ENCODE data around the gene PILRB.
"Not testable (repeated sequence)": the region's sequence is repeated elsewhere in the genome, so short reads cannot be mapped to it uniquely, and the experiment has no call there.

The PILRB gene

DNA sequence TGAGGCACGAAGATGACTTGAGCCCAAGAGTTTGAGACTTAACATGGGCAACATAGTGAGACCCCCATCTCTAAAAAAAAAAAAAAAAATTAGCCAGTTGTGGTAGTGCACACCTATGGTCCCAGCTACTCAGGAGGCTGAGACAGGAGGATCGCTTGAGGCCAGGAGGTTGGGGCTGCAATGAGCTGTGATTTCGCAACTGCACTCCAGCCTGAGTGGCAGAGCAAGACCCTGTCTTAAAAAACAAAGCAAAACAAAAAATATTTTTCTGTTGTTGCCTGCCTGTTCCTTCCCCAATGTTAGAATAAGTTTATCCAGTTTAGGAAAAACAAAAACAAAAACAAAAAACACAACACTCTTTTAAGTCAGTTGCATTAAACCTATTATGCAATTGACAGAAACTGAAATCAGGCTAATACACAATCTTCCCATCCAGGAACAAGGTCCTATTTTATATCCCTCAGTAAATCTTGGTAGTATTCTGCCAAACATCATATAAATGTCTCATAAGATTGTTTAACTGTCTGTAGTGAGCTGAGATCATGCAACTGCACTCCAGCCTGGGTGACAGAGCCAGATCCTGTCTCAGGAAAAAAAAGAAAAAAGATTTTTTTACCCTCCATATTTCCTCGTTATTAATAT lies 20.3 kb downstream of the PILRB start:
- no peak for DNase-seq
- TF ChIP-seq POLR2A (IDR thresholded peaks at IDR 0.05; ENCODE audit: low read length): no peak
- no peak for TF ChIP-seq GATA1 (IDR thresholded peaks at IDR 0.05; ENCODE audit: low read depth, low read length)

DNA sequence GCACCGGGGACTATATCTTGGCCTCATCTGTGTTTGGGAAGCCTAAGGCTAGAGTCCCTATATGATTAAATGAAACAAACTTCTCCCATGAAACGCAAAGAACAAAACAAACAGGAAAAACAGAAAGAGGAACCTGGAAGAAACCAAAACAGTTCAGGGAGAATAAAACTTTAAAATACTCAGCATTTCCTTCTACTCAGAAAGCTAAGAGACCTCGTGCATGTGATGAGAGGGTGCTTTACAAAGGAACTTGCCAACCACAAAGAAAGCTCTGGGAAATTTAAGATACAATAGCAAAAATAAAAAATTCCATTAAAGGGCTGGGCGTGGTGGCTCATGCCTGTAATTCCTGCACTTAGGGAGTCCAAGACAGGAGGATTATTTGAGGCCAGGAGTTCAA lies 22.3 kb downstream of the PILRB start:
- no peak for TF ChIP-seq POLR2A (IDR thresholded peaks at IDR 0.05; ENCODE audit: low read length)
- no peak for TF ChIP-seq GATA1 (IDR thresholded peaks at IDR 0.05; ENCODE audit: low read depth, low read length)
- DNase-seq: no peak

DNA sequence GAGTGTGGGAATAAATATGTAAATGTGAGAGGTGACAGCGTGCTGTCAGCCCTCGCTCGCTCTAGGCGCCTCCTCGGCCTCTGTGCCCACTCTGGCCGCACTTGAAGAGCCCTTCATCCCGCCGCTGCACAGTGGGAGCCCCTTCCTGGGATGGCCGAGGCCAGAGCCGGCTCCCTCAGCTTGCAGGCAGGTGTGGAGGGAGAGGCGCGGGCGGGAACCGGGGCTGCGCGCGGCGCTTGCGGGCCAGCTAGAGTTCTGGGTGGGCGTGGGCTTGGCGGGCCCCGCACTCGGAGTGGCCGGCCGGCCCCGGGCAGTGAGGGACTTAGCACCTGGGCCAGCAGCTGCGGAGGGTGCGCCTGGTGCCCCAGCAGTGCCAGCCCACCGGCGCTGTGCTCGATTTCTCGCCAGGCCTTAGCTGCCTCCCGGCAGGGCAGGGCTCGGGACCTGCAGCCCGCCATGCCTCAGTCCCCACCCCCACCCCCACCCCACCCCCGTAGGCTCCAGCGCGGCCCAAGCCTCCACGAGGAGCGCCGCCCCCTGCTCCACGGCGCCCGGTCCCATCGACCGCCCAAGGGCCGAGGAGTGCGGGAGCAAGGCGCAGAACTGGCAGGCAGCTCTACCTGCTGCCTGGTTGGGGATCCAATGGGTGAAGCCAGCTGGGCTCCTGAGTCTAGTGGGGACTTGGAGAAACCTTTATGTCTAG lies 23.8 kb downstream of the PILRB start:
- not testable (repeated sequence) for DNase-seq

DNA sequence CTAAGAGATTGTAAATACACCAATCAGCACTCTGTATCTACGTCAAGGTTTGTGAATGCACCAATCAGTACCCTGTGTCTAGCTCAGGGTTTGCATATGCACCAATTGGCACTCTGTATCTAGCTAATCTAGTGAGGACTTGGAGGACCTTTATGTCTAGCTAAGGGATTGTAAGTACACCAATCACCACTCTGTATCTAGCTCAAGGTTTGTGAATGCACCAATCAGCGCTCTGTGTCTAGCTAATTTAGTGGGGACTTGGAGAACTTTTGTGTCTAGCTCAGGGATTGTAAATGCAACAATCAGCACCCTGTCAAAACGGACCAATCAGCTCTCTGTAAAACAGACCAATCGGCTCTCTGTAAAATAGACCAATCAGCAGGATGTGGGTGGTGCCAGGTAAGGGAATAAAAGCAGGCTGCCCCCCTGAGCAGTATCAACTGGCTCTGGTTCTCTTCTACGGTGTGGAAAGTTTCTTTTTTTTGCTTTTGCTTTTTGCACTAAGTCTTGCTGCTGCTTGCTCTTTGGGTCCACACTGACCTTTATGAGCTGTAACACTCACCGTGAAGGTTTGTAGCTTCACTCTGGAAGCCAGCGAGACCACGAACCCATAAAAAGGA lies 24.4 kb downstream of the PILRB start:
- not testable (repeated sequence) for DNase-seq

DNA sequence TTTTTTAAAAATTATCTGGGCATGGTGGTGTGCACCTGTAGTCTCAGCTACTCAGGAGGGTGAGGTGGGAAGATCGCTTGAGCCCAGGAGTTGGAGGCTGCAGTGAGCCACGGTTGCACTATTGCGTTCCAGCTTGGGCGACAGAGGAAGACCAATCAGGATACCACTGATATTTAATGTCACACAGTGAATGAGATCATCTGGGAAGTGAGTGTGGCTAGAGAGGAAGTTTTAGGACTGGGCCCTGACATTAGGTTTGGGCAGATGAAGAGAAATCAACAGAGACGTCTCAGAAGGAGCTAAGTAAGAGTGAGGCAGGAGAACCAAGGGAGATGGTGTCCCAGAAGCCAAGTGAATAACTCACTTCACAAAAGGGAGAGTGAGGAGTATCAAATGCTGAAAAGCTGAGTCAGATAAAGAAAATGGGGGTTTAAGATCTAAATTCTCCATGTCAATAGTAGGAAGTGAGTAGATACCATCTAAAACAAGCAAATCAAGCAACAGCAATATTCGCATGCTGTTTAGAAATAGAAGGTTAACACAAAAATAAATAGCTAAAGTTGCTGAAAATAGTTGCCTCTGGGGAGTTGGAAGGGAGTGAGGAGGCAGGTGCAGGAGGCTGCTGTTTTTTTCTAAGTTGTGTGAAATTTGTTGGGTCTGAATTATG lies 26.8 kb downstream of the PILRB start:
- TF ChIP-seq POLR2A (IDR thresholded peaks at IDR 0.05; ENCODE audit: low read length) (no peak), GATA1 (IDR thresholded peaks at IDR 0.05; ENCODE audit: low read depth, low read length) (no peak)
- DNase-seq: no peak

DNA sequence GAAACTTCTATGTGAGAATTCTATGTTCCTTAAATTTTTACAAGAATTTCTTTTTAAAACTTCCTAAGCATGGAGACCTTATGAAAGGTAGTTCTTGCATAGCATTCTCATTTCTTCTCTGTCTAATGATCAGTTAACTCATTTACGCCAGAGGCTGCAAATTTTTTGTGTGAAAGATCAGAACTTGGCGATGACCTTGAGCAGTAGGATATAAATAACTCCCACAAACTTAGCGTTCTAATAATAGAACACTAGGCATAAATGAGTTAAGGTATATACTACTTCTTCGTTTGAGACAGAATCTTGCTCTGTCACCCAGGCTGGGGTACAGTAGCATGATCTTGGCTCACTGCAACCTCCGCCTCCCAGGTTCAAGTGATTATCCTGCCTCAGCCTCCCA lies 29.0 kb downstream of the PILRB start:
- TF ChIP-seq GATA1 (IDR thresholded peaks at IDR 0.05; ENCODE audit: low read depth, low read length) (no peak), POLR2A (IDR thresholded peaks at IDR 0.05; ENCODE audit: low read length) (no peak)
- DNase-seq: no peak

DNA sequence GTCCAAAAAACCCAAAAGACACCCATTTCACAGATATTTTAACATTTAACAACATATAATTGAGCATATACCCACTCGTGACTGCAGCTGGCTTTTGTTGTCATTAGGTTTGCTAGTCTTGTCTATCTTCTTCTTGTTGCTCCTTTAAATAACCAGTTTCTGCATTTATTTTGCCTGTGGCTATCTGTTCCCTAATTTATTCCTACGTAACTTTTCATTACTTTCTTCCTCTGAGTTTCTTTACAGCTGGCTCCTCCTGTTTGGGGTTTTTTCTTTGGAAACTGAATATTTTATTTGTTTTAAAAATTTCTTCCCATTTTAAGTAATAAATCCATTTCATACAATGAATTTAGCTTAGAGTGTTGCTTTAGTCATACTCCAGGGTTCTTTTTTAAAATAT lies 29.8 kb downstream of the PILRB start:
- no peak for TF ChIP-seq POLR2A (IDR thresholded peaks at IDR 0.05; ENCODE audit: low read length)
- TF ChIP-seq GATA1 (IDR thresholded peaks at IDR 0.05; ENCODE audit: low read depth, low read length): no peak
- no peak for DNase-seq

DNA sequence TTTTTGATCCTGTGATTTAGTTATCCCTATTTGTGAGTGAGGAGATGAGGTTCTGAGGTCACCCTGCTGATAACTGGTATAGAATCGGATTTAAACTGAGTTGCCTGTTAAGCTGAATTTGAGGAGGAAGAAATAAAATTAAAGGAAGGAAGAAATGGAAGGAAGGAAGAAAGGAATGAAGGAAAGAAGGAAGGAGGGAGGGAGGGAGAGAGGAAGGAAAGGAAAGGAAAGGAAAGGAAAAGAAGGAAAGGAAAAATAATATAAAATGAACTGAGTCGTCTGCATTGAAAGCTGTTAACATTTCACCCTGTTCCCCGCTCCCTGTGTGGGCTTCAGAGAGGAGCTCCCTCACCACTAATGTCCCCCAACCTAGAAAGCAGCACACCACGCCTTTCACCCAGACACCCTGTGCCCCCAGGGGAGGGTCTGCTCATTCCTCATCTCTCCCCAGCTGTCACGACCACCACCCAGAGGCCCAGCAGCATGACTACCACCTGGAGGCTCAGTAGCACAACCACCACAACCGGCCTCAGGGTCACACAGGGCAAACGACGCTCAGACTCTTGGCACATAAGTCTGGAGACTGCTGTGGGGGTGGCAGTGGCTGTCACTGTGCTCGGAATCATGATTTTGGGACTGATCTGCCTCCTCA lies 31.6 kb downstream of the PILRB start:
- no peak for DNase-seq
- TF ChIP-seq GATA1 (IDR thresholded peaks at IDR 0.05; ENCODE audit: low read depth, low read length) (no peak), POLR2A (IDR thresholded peaks at IDR 0.05; ENCODE audit: low read length) (no peak)

DNA sequence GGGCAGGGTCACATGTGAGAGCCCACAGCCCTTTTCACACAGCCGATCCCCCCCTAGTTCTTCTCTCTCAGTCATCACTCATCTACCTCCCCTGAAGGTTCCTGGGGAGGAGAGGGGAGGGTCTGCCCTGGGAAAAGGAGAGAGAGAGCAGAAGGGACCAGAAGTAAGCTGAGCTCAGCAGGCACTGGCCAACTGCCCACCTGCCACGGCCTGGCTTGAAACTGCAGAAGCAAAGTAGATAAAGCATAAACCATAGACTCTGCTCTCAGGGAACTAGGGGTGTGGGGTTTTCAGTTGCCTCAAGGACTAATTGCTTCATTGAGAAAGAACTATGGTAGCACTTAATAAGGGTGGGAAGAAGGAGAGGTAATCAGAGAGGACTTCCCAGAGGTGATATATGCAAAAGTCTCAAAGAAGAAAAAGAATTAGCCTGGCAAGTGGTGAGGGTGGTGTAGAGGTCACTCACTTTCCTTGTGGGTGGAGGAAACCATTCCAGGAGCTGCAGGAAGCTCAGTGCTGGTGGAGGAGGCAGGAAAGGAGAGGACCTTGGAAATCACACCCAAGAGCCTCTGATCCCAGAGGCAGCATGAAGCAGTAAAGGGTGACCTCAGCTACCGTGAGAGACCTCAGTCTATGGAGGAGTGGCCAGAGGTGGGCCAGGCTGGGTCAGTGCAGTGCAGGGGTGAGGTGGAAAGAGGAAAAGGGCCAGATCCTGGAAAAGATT lies 32.5 kb downstream of the PILRB start:
- TF ChIP-seq GATA1 (IDR thresholded peaks at IDR 0.05; ENCODE audit: low read depth, low read length): no peak
- TF ChIP-seq POLR2A (IDR thresholded peaks at IDR 0.05; ENCODE audit: low read length): no peak
- no peak for DNase-seq

DNA sequence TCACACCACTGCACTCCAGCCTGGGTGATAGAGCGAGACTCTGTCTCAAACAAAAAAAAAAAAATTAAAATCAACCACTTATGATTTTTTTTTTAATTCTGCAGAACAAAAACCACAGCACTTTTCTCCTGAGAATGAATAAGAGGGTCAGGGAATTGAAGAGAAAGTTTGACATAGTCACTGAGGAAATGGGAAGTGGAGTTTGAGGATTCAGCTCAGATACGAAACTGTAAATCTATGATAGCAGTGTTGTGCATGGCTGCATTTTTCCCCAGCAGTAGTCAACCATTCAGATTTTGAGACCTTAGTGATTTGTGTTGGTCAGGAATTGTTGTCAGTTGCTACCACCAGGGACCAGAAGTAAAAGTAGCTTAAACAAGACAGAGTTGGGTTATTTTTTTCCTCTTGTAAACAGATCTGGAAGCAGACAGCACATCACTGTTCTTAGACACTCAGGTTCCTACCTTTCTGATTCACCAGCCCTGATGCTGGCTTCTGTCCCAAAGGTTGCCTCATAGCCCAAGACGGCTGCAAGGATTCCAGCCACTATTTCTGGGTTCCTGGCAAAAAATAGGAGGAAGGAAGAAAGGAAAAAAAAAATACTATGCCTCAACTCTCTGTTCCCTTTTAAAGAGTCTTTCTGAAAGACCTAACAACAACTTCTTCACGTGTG lies 35.5 kb downstream of the PILRB start:
- TF ChIP-seq GATA1 (IDR thresholded peaks at IDR 0.05; ENCODE audit: low read depth, low read length): no peak
- no peak for DNase-seq

DNA sequence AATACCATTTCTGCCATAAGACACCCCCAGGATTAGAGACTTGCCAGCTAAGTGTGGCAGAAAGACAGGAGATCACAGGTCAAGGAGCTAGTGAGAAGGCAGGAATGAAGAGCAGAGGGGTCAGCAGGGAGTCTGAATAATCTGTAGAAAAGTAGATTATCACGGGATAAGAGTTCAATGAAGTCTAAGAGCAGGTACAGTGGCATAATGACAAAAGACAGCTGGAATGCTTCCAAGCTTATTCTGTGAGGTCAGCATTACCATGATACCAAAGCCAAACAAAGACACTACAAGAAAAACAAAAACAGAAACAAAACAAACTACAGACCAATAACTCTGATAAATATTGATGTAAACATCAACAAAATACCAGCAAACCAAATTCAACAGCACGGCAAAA lies 36.2 kb downstream of the PILRB start:
- TF ChIP-seq GATA1 (IDR thresholded peaks at IDR 0.05; ENCODE audit: low read depth, low read length) (no peak), POLR2A (IDR thresholded peaks at IDR 0.05; ENCODE audit: low read length) (no peak)
- DNase-seq: no peak

DNA sequence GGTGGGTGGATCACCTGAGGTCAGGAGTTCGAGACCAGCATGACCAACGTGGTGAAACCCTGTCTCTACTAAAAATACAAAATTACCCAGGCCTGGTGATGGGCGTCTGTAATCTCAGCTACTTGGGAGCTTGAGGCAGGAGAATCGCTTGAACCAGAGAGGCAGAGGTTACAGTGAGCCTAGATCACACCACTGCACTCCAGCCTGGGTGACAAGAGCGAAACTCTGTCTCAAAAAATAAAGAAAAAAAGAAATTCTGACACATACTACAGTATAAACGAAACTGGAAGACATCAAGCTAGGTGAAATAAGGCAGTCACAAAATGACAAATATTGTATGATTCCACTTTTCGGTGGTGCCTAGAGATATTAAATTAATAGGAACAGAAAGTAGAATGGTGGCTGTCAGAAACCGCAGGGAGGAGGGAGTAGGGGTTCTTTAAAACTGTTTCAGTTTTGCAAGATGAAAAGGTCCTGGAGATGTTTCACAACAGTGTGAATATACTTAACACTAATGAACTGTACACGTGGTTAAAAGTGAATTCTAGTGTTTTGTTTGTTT lies 38.6 kb downstream of the PILRB start:
- TF ChIP-seq GATA1 (IDR thresholded peaks at IDR 0.05; ENCODE audit: low read depth, low read length): no peak
- no peak for TF ChIP-seq POLR2A (IDR thresholded peaks at IDR 0.05; ENCODE audit: low read length)
- DNase-seq: no peak

Measured in erythroblast (primary cell).